ENCODE results near the gene CPM.
"Not testable (repeated sequence)": the region's sequence is repeated elsewhere in the genome, so short reads cannot be mapped to it uniquely, and the experiment has no call there.

Gene CPM

GRCh38 chr12:68804657-68805591, 128.0 kb downstream of the CPM start:
- no peak for DNase-seq

GRCh38 chr12:68803948-68804656, 128.9 kb downstream of the CPM start:
- DNase-seq, result no peak

GRCh38 chr12:68802911-68803651, 129.9 kb downstream of the CPM start:
- DNase-seq, result not testable (repeated sequence)

GRCh38 chr12:68802372-68802745, 130.6 kb downstream of the CPM start:
- not testable (repeated sequence) for DNase-seq
